Astrocyte of the spinal cord (primary cell): ENCODE data around the gene PGAM5.

Experiments used
- DNase-seq: peaks from one replicate; pipeline ENCODE4 v3.0.0; 2011; ENCODE audit warnings: low read depth, low spot score
- H3K4me3 ChIP-seq: 2 replicates; pipeline ENCODE4 v1.5.1; 2011; ENCODE audit warnings: low read depth, mild to moderate bottlenecking, low read length, moderate library complexity
- in situ Hi-C: cut with HindIII; loops from 2 replicates; pipeline ENCODE4 v1.10.0; 2017; ENCODE audit warnings: low sequenced_read_pairs
- TF ChIP-seq, protein P1 (sequence below): IDR thresholded peaks from 2 replicates; pipeline ENCODE4 v1.5.1; 2012; ENCODE audit warnings: low read depth, mild to moderate bottlenecking, low read length, inconsistent platforms

Gene PGAM5

GRCh38 chr12:132765361-132765760, 54.7 kb downstream of the PGAM5 start:
- no peak for DNase-seq
- TF ChIP-seq, protein P1, sequence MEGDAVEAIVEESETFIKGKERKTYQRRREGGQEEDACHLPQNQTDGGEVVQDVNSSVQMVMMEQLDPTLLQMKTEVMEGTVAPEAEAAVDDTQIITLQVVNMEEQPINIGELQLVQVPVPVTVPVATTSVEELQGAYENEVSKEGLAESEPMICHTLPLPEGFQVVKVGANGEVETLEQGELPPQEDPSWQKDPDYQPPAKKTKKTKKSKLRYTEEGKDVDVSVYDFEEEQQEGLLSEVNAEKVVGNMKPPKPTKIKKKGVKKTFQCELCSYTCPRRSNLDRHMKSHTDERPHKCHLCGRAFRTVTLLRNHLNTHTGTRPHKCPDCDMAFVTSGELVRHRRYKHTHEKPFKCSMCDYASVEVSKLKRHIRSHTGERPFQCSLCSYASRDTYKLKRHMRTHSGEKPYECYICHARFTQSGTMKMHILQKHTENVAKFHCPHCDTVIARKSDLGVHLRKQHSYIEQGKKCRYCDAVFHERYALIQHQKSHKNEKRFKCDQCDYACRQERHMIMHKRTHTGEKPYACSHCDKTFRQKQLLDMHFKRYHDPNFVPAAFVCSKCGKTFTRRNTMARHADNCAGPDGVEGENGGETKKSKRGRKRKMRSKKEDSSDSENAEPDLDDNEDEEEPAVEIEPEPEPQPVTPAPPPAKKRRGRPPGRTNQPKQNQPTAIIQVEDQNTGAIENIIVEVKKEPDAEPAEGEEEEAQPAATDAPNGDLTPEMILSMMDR: no peak
- H3K4me3 ChIP-seq: no peak overlapping the region
- in situ Hi-C loops: no loop called here

DNA sequence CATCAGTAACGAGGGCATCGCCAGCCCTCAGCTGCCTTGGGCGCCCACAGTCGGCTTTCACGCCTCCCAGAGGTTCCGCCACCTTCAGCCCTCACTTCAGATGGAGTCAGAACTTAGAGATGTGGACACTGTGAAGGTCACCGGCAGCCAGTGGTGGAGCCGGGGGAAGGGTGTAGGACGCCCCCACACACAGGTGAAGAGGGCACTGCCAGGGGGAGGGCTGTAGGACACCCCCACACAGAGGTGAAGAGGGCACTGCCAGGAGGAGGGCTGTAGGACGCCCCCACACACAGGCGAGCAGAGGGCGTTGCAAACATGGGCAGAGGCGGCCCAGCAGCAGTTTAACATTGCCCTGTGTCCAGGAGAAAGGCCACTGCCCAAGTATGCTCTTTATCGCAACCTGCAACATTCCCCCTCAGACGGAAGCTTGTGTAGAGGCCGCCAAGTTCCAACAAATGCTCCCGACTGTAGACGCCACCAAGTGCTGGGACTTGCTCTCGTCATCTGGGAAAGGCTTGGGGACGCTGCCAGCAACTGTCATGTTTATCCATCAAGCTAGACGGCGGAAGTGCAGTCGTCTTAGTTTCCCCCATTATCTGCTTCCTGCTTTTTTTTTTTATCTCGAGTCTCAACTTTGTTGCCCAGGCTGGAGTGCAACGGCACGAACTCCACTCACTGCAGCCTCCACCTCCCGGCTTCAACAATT, 55.9 kb downstream of the PGAM5 start:
- DNase-seq: peak; percentile 8
- TF ChIP-seq, protein P1: no peak
- in situ Hi-C loops: no loop called here
- no peak overlapping the region for H3K4me3 ChIP-seq

- in situ Hi-C loops: no loop called here
- DNase-seq: no peak
- H3K4me3 ChIP-seq: no peak overlapping the region
- TF ChIP-seq, protein P1: no peak
Measured at GRCh38 chr12:132771126-132771838, 60.6 kb downstream of the PGAM5 start.
